Astrocyte (in vitro differentiated cells and primary cell): ENCODE data around the gene KCNMB2. TPM values are rescaled to one million over a fixed set of nuclear protein-coding genes. Genes with fewer than 3 reads are reported as not detected.

Experiments
- DNase-seq: peaks from one replicate; pipeline ENCODE4 v3.0.0-alpha.2; 2010; ENCODE audit warnings: low read depth
- FAIRE-seq: peaks from 2 replicates; lab custom pipeline; 2011; peaks lifted over from hg19 to GRCh38; lab: Jason Lieb, UNC
- H2AFZ ChIP-seq: 2 replicates; pipeline ENCODE4 v1.6.0; 2012; ENCODE audit warnings: low read depth, low read length, inconsistent platforms
- H3K27ac ChIP-seq: 2 replicates; pipeline ENCODE4 v1.5.1; 2011; ENCODE audit warnings: low read depth, low read length, inconsistent platforms
- H3K27me3 ChIP-seq: 2 replicates; pipeline ENCODE4 v1.6.0; 2011; ENCODE audit warnings: low read length, inconsistent platforms; ENCODE audit not compliant: insufficient read depth
- H3K36me3 ChIP-seq: 2 replicates; pipeline ENCODE4 v1.5.1; 2011; ENCODE audit warnings: low read length, inconsistent platforms; ENCODE audit not compliant: insufficient read depth
- H3K4me1 ChIP-seq: 2 replicates; pipeline ENCODE4 v1.5.1; 2011; ENCODE audit warnings: low read length, inconsistent platforms; ENCODE audit not compliant: insufficient read depth
- H3K4me2 ChIP-seq: 2 replicates; pipeline ENCODE4 v1.6.0; 2012; ENCODE audit warnings: low read length, inconsistent platforms
- H3K4me3 ChIP-seq: 2 replicates; pipeline ENCODE4 v1.5.1; 2011; ENCODE audit warnings: low read depth, mild to moderate bottlenecking, low read length, inconsistent platforms; ENCODE audit not compliant: insufficient read depth
- H3K79me2 ChIP-seq: 2 replicates; pipeline ENCODE4 v1.6.0; 2012; ENCODE audit warnings: mild to moderate bottlenecking, low read length, inconsistent platforms; ENCODE audit not compliant: insufficient read depth
- H3K9ac ChIP-seq: 2 replicates; pipeline ENCODE4 v1.6.0; 2012; ENCODE audit warnings: mild to moderate bottlenecking, low read length, inconsistent platforms
- H3K9me3 ChIP-seq: 2 replicates; pipeline ENCODE4 v1.5.1; 2012; ENCODE audit warnings: low read depth, mild to moderate bottlenecking, low read length, inconsistent platforms; ENCODE audit not compliant: insufficient read depth
- H4K20me1 ChIP-seq: 2 replicates; pipeline ENCODE4 v1.6.0; 2012; ENCODE audit warnings: low read length, inconsistent platforms; ENCODE audit not compliant: insufficient read depth
- H3K27ac Mint-ChIP-seq: one replicate; pipeline ENCODE4 v1.8.0; 2021; ENCODE audit warnings: mild to moderate bottlenecking, mixed read lengths; ENCODE audit not compliant: unreplicated experiment
- H3K27me3 Mint-ChIP-seq: one replicate; pipeline ENCODE4 v1.8.0; 2021; ENCODE audit warnings: low read depth, mixed read lengths; ENCODE audit not compliant: unreplicated experiment
- H3K36me3 Mint-ChIP-seq: one replicate; pipeline ENCODE4 v1.8.0; 2021; ENCODE audit warnings: low read depth, mixed read lengths; ENCODE audit not compliant: unreplicated experiment
- H3K4me1 Mint-ChIP-seq: one replicate; pipeline ENCODE4 v1.8.0; 2021; ENCODE audit warnings: low read depth, mixed read lengths; ENCODE audit not compliant: unreplicated experiment
- H3K4me3 Mint-ChIP-seq: one replicate; pipeline ENCODE4 v1.8.0; 2021; ENCODE audit warnings: mild to moderate bottlenecking, moderate library complexity, mixed read lengths; ENCODE audit not compliant: unreplicated experiment
- H3K9me3 Mint-ChIP-seq: one replicate; pipeline ENCODE4 v1.8.0; 2021; ENCODE audit warnings: mild to moderate bottlenecking, mixed read lengths; ENCODE audit not compliant: unreplicated experiment
- CTCF ChIP-seq: IDR thresholded peaks from 2 replicates; pipeline ENCODE4 v1.5.1; 2011; ENCODE audit warnings: low read depth, mild to moderate bottlenecking, inconsistent platforms, low read length, moderate library complexity; ENCODE audit not compliant: insufficient read depth
- EZH2 ChIP-seq: IDR thresholded peaks from 2 replicates; pipeline ENCODE4 v1.6.1; 2012; ENCODE audit warnings: mild to moderate bottlenecking, low read length, inconsistent platforms; ENCODE audit not compliant: insufficient read depth
- total RNA-seq: library from RNA; stranded (reverse); gene quantifications from 2 replicates; pipeline ENCODE4 v1.2.1, GENCODE V29; 2021

Gene KCNMB2
- total RNA-seq, 1 donor from 2014 or later: not detected

- no peak overlapping the region for H3K27ac ChIP-seq
- H3K27me3 ChIP-seq: no peaks in the 10 kb centered on the region
- no peak overlapping the region for H3K4me3 ChIP-seq
- TF ChIP-seq CTCF (no peak), EZH2 (no peak)
- H3K9me3 ChIP-seq: no peaks in the 10 kb centered on the region
- no peak overlapping the region for H3K4me2 ChIP-seq
- no peaks in the 10 kb centered on the region for H3K36me3 ChIP-seq
- Mint-ChIP-seq H3K36me3 (no peaks in the 10 kb centered on the region), H3K4me1 (no peaks in the 10 kb centered on the region), H3K27ac (no peak overlapping the region), H3K4me3 (no peak overlapping the region), H3K27me3 (no peaks in the 10 kb centered on the region), H3K9me3 (no peaks in the 10 kb centered on the region)
- H4K20me1 ChIP-seq: no peaks in the 10 kb centered on the region
- H2AFZ ChIP-seq: no peak overlapping the region
- H3K79me2 ChIP-seq: no peaks in the 10 kb centered on the region
- no peak for DNase-seq
- FAIRE-seq: no peak
- H3K4me1 ChIP-seq: peaks cover 10% of the 10 kb centered on the region
- no peak overlapping the region for H3K9ac ChIP-seq
Measured at GRCh38 chr3:178850450-178851190, 314.4 kb downstream of the KCNMB2 start.

GRCh38 chr3:178851564-178851963 lies 315.3 kb downstream of the KCNMB2 start:
- no peak overlapping the region for H3K4me3 Mint-ChIP-seq
- TF ChIP-seq CTCF (no peak), EZH2 (no peak)
- H3K4me1 Mint-ChIP-seq: no peaks in the 10 kb centered on the region
- Histone ChIP-seq H3K36me3 (no peaks in the 10 kb centered on the region), H3K4me3 (no peak overlapping the region), H3K79me2 (no peaks in the 10 kb centered on the region), H4K20me1 (no peaks in the 10 kb centered on the region), H3K9me3 (no peaks in the 10 kb centered on the region), H3K9ac (no peak overlapping the region), H3K4me1 (peaks cover 7% of the 10 kb centered on the region), H3K27me3 (no peaks in the 10 kb centered on the region), H2AFZ (no peak overlapping the region), H3K4me2 (no peak overlapping the region), H3K27ac (no peak overlapping the region)
- no peaks in the 10 kb centered on the region for H3K27me3 Mint-ChIP-seq
- no peak for FAIRE-seq
- no peak for DNase-seq
- H3K27ac Mint-ChIP-seq: no peak overlapping the region
- peaks cover 2% of the 10 kb centered on the region for H3K9me3 Mint-ChIP-seq
- H3K36me3 Mint-ChIP-seq: no peaks in the 10 kb centered on the region

- Histone ChIP-seq H3K4me3 (no peak overlapping the region), H3K9ac (no peak overlapping the region), H4K20me1 (no peaks in the 10 kb centered on the region), H3K36me3 (no peaks in the 10 kb centered on the region), H3K4me2 (no peak overlapping the region), H3K9me3 (no peaks in the 10 kb centered on the region), H3K27ac (no peak overlapping the region), H3K79me2 (no peaks in the 10 kb centered on the region), H3K4me1 (no peaks in the 10 kb centered on the region), H3K27me3 (no peaks in the 10 kb centered on the region), H2AFZ (no peak overlapping the region)
- FAIRE-seq: no peak
- no peak for TF ChIP-seq CTCF
- TF ChIP-seq EZH2: no peak
- peaks cover 2% of the 10 kb centered on the region for H3K9me3 Mint-ChIP-seq
- H3K27ac Mint-ChIP-seq: no peak overlapping the region
- no peaks in the 10 kb centered on the region for H3K27me3 Mint-ChIP-seq
- H3K36me3 Mint-ChIP-seq: no peaks in the 10 kb centered on the region
- DNase-seq: no peak
- no peak overlapping the region for H3K4me3 Mint-ChIP-seq
- H3K4me1 Mint-ChIP-seq: no peaks in the 10 kb centered on the region
Measured at GRCh38 chr3:178856804-178857203, 320.6 kb downstream of the KCNMB2 start.
